SK-N-SH (cell line): ENCODE measurements around the gene IFI16.

ENCODE experiments used
- TF ChIP-seq, protein P1 (sequence below): fragments of 150-350 bp; IDR thresholded peaks from 2 replicates; pipeline ENCODE4 v1.6.1; 2017; ENCODE audit warnings: antibody characterized with exemption, low read length, low read depth, borderline replicate concordance
- TF ChIP-seq, protein P2 (sequence below): IDR thresholded peaks from 2 replicates; pipeline ENCODE4 v1.6.1; 2012; ENCODE audit warnings: mild to moderate bottlenecking, low read depth, low read length, moderate library complexity

DNA sequence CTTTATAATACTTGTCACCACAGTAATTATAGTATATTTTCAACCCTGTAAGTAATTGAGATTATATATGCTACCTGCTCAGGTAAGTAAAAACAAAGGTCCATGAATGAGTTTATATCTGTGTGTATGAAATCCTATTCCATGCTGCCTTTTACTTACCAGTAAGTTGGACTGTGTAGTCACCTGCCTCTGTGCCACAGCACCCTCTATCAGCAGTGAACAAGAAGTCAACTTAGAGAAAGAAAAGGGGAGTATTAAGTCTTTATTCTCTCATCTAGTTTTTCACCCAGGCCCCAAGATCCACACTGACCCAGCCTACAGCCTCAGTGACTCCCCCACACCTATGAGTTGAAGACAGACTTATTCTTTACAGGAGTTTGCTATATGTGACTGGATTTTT lies 36.9 kb upstream of the IFI16 start:
- TF ChIP-seq, protein P1, sequence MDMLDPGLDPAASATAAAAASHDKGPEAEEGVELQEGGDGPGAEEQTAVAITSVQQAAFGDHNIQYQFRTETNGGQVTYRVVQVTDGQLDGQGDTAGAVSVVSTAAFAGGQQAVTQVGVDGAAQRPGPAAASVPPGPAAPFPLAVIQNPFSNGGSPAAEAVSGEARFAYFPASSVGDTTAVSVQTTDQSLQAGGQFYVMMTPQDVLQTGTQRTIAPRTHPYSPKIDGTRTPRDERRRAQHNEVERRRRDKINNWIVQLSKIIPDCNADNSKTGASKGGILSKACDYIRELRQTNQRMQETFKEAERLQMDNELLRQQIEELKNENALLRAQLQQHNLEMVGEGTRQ: no peak
- TF ChIP-seq, protein P2, sequence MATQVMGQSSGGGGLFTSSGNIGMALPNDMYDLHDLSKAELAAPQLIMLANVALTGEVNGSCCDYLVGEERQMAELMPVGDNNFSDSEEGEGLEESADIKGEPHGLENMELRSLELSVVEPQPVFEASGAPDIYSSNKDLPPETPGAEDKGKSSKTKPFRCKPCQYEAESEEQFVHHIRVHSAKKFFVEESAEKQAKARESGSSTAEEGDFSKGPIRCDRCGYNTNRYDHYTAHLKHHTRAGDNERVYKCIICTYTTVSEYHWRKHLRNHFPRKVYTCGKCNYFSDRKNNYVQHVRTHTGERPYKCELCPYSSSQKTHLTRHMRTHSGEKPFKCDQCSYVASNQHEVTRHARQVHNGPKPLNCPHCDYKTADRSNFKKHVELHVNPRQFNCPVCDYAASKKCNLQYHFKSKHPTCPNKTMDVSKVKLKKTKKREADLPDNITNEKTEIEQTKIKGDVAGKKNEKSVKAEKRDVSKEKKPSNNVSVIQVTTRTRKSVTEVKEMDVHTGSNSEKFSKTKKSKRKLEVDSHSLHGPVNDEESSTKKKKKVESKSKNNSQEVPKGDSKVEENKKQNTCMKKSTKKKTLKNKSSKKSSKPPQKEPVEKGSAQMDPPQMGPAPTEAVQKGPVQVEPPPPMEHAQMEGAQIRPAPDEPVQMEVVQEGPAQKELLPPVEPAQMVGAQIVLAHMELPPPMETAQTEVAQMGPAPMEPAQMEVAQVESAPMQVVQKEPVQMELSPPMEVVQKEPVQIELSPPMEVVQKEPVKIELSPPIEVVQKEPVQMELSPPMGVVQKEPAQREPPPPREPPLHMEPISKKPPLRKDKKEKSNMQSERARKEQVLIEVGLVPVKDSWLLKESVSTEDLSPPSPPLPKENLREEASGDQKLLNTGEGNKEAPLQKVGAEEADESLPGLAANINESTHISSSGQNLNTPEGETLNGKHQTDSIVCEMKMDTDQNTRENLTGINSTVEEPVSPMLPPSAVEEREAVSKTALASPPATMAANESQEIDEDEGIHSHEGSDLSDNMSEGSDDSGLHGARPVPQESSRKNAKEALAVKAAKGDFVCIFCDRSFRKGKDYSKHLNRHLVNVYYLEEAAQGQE: no peak
